Skin epidermis (tissue), 12 donors: Measurements from ENCODE around the gene CDK2AP2.
"Not testable (repeated sequence)": the region's sequence is repeated elsewhere in the genome, so short reads cannot be mapped to it uniquely, and the experiment has no call there.

Experiments used
- H3K27ac ChIP-seq, 21 experiments: fragments of 200-600 bp; sonication (generic) in 11 of 21; one replicate each; pipeline ENCODE4 v1.5.0; 2020; ENCODE audit warnings: mild to moderate bottlenecking in 3 of 21, inconsistent platforms in 2 of 21, moderate library complexity in 2 of 21
- H3K4me3 ChIP-seq, 7 experiments: fragments of 200-600 bp; sonication (generic) in 2 of 7; one replicate each; pipeline ENCODE4 v1.5.0; 2020; ENCODE audit warnings: inconsistent platforms in 2 of 7, mild to moderate bottlenecking in 2 of 7, moderate library complexity in 1 of 7

CDK2AP2 gene

GRCh38 chr11:67507864-67508485 lies at the start of gene CDK2AP2:
CDK2AP2 (minus strand) TSS chr11:67508162; CDS start chr11:67508082, 80 bp downstream.
- H3K4me3 ChIP-seq, result peak within 1 kb of the TSS; percentile 54 to 86 (median 68)
- peak within 1 kb of the TSS; percentile 63 to 98 (median 93) for H3K27ac ChIP-seq

GRCh38 chr11:67556244-67556643 lies 48.3 kb upstream of the CDK2AP2 start:
- Histone ChIP-seq H3K4me3 (no peak overlapping the region), H3K27ac (no peak overlapping the region)

- not testable (repeated sequence) for H3K4me3 ChIP-seq, H3K27ac ChIP-seq
Measured at GRCh38 chr11:67551697-67552096, 43.7 kb upstream of the CDK2AP2 start.

- H3K27ac ChIP-seq, result no peak overlapping the region
- H3K4me3 ChIP-seq, result no peak overlapping the region
Measured at GRCh38 chr11:67551127-67551526, 43.2 kb upstream of the CDK2AP2 start.

GRCh38 chr11:67548555-67549110 lies 40.7 kb upstream of the CDK2AP2 start:
- Histone ChIP-seq H3K27ac (no peak overlapping the region), H3K4me3 (no peak overlapping the region)

- H3K4me3 ChIP-seq, H3K27ac ChIP-seq: not testable (repeated sequence)
Measured at GRCh38 chr11:67548112-67548511, 40.1 kb upstream of the CDK2AP2 start.

- Histone ChIP-seq H3K27ac (no peak overlapping the region), H3K4me3 (no peak overlapping the region)
Measured at GRCh38 chr11:67545280-67545679, 37.3 kb upstream of the CDK2AP2 start.

- Histone ChIP-seq H3K27ac (no peak overlapping the region), H3K4me3 (no peak overlapping the region)
Measured at GRCh38 chr11:67544616-67545242, 36.8 kb upstream of the CDK2AP2 start.

- Histone ChIP-seq H3K27ac (no peak overlapping the region), H3K4me3 (no peak overlapping the region)
Measured at GRCh38 chr11:67543585-67543984, 35.6 kb upstream of the CDK2AP2 start.

- no peak overlapping the region for H3K4me3 ChIP-seq
- no peak overlapping the region for H3K27ac ChIP-seq
Measured at GRCh38 chr11:67542971-67543370, 35.0 kb upstream of the CDK2AP2 start.

- Histone ChIP-seq H3K4me3 (no peak overlapping the region), H3K27ac (no peak overlapping the region)
Measured at GRCh38 chr11:67542169-67542568, 34.2 kb upstream of the CDK2AP2 start.

- Histone ChIP-seq H3K4me3 (no peak overlapping the region), H3K27ac (no peak overlapping the region)
Measured at GRCh38 chr11:67541198-67541597, 33.2 kb upstream of the CDK2AP2 start.

GRCh38 chr11:67539550-67539949 lies 31.6 kb upstream of the CDK2AP2 start:
- no peak overlapping the region for H3K27ac ChIP-seq
- no peak overlapping the region for H3K4me3 ChIP-seq

GRCh38 chr11:67538823-67539505 lies 31.0 kb upstream of the CDK2AP2 start:
- Histone ChIP-seq H3K27ac (no peak overlapping the region), H3K4me3 (no peak overlapping the region)

GRCh38 chr11:67538306-67538705 lies 30.3 kb upstream of the CDK2AP2 start:
- Histone ChIP-seq H3K4me3 (no peak overlapping the region), H3K27ac (no peak overlapping the region)

GRCh38 chr11:67535561-67535960 lies 27.6 kb upstream of the CDK2AP2 start:
- Histone ChIP-seq H3K27ac (no peak overlapping the region), H3K4me3 (no peak overlapping the region)

GRCh38 chr11:67534070-67534679 lies 26.2 kb upstream of the CDK2AP2 start:
- no peak overlapping the region for H3K4me3 ChIP-seq
- H3K27ac ChIP-seq, result no peak overlapping the region

GRCh38 chr11:67532889-67533288 lies 24.9 kb upstream of the CDK2AP2 start:
- no peak overlapping the region for H3K4me3 ChIP-seq
- no peak overlapping the region for H3K27ac ChIP-seq

- no peak overlapping the region for H3K27ac ChIP-seq
- no peak overlapping the region for H3K4me3 ChIP-seq
Measured at GRCh38 chr11:67530282-67530592, 22.3 kb upstream of the CDK2AP2 start.

GRCh38 chr11:67528376-67528775 lies 20.4 kb upstream of the CDK2AP2 start:
- no peak overlapping the region for H3K27ac ChIP-seq
- H3K4me3 ChIP-seq, result no peak overlapping the region
